ENCODE results near the gene DSG3.

Gene DSG3

DNA sequence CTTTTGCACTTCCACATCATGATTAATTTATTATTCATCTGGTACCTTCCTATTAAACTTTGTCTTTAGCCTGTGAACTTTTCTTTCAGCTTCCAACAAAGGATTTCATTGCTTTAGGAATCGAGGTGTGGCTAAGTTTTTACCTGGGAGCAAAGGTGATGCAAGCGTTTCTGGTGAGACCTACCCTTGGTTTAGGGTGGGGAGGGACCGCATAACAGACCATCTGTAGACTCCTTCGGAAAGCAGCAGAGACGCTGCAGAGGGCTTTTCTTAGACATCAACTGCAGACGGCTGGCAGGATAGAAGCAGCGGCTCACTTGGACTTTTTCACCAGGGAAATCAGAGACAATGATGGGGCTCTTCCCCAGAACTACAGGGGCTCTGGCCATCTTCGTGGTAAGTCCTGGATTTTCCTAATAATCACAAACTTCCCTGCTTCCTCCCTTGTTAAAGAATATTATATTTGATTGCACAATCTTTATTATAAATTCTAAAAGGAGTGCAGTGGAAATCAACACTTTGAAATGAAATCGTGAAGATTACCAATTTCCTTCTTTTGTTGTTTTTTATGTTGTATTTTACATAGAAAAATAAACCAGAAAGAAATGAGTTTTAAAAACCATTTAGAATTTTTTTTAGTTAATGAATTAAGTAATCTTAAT is at the start of gene DSG3:
DSG3 (plus strand) TSS at position 212 of the 662 bp plus-strand sequence; CDS start at position 349, 137 bp downstream.
- Histone ChIP-seq H3K27me3 (ENCODE audit: control insufficient read depth, insufficient read depth, low read length) (no peaks in the 10 kb centered on the region), H3K4me1 (ENCODE audit: control insufficient read depth, insufficient read depth, low read length) (no peaks in the 10 kb centered on the region), H3K9ac (ENCODE audit: low read depth, low read length) (no peak within 1 kb of the TSS), H3K4me3 (ENCODE audit: low read depth, low read length) (no peak within 1 kb of the TSS), H3K36me3 (ENCODE audit: control insufficient read depth, insufficient read depth, low read length) (no peaks in the 10 kb centered on the region), H3K9me3 (ENCODE audit: control insufficient read depth, insufficient read depth, low read length) (no peaks in the 10 kb centered on the region), H3K27ac (ENCODE audit: low read depth, low read length) (no peak within 1 kb of the TSS)

DNA sequence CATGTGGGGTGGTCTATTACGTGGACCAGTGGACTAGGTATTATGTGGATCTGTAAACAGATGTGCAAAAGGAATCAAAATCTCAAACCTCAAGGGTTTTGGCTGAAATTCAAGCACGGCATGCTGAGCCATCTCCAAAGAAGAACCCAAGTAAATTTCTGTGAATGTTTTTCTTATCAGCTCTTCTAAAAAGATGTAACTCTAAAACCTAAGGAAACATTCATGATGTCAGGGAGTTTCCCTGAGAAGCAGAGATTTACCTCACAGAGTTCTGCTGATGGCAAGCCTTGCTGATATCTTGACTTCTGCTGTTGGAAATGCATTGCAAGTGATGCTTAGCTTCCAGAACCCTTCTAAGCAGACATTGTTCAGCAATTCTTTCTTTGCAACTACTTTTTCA is 49.4 kb upstream of the DSG3 start:
- H3K9ac ChIP-seq (ENCODE audit: low read depth, low read length): no peak overlapping the region
- H3K27ac ChIP-seq (ENCODE audit: low read depth, low read length): no peak overlapping the region
- no peak overlapping the region for H3K4me3 ChIP-seq (ENCODE audit: low read depth, low read length)

DNA sequence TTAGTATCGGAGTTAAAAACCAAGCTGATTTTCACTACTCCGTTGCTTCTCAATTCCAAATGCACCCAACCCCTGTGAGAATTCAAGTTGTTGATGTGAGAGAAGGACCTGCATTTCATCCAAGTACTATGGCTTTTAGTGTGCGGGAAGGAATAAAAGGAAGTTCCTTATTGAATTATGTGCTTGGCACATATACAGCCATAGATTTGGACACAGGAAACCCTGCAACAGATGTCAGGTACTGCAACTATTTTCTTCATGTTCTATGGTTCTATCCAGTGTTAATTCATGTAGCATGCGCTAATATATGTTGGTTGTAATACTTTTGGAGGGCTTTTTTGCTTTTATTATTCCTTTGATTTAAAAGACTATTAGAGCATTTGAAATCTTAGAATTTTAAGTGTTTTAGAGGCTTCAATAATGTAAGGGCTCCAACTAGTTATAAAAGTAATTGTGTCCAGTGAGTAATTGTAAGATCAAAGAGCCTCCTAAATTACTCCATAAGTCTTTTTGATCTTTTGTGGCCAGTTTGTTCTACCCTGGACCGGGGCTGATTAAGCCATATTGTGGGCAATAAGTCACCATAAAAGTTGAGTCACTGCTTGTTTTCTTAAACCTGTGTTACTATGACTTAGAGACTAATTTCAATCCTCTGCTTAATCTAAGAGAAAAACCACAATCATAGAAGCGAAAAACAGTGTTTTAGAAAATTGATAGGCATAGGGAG is 48.1 kb upstream of the DSG3 start:
- no peak overlapping the region for H3K4me3 ChIP-seq (ENCODE audit: low read depth, low read length)
- no peak overlapping the region for H3K27ac ChIP-seq (ENCODE audit: low read depth, low read length)
- H3K36me3 ChIP-seq (ENCODE audit: control insufficient read depth, insufficient read depth, low read length): no peaks in the 10 kb centered on the region
- no peaks in the 10 kb centered on the region for H3K4me1 ChIP-seq (ENCODE audit: control insufficient read depth, insufficient read depth, low read length)
- H3K9me3 ChIP-seq (ENCODE audit: control insufficient read depth, insufficient read depth, low read length): no peaks in the 10 kb centered on the region
- H3K27me3 ChIP-seq (ENCODE audit: control insufficient read depth, insufficient read depth, low read length): no peaks in the 10 kb centered on the region
- H3K9ac ChIP-seq (ENCODE audit: low read depth, low read length): no peak overlapping the region

More for the DNA sequence above, 49.4 kb upstream of the DSG3 start:
- Histone ChIP-seq H3K36me3 (ENCODE audit: control insufficient read depth, insufficient read depth, low read length) (no peaks in the 10 kb centered on the region), H3K27me3 (ENCODE audit: control insufficient read depth, insufficient read depth, low read length) (no peaks in the 10 kb centered on the region), H3K9me3 (ENCODE audit: control insufficient read depth, insufficient read depth, low read length) (no peaks in the 10 kb centered on the region), H3K4me1 (ENCODE audit: control insufficient read depth, insufficient read depth, low read length) (no peaks in the 10 kb centered on the region)

GRCh38 chr18:31401156-31402025 is 46.1 kb upstream of the DSG3 start:
- Histone ChIP-seq H3K9me3 (ENCODE audit: control insufficient read depth, insufficient read depth, low read length) (no peaks in the 10 kb centered on the region), H3K36me3 (ENCODE audit: control insufficient read depth, insufficient read depth, low read length) (no peaks in the 10 kb centered on the region), H3K4me3 (ENCODE audit: low read depth, low read length) (no peak overlapping the region), H3K27ac (ENCODE audit: low read depth, low read length) (peak overlapping the region; percentile 0), H3K27me3 (ENCODE audit: control insufficient read depth, insufficient read depth, low read length) (no peaks in the 10 kb centered on the region), H3K9ac (ENCODE audit: low read depth, low read length) (no peak overlapping the region), H3K4me1 (ENCODE audit: control insufficient read depth, insufficient read depth, low read length) (no peaks in the 10 kb centered on the region)

DNA sequence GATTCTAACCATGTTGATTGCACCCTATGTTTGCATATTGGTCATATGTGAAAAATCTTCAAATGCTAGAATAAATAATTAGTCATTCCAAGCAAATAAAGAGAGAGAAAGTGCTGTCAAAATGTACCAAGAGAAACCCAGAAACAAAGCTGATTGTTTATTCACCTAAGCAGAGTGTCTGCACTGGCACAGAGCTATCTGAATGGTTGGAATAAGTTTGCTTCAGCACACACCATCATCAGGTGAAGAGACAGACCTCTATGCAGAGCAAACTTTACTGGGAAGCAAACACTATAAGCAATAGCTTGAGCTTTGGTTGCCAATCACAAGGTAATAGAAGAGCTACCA is 45.5 kb upstream of the DSG3 start:
- peak overlapping the region; percentile 0 for H3K27ac ChIP-seq (ENCODE audit: low read depth, low read length)
- no peak overlapping the region for H3K4me3 ChIP-seq (ENCODE audit: low read depth, low read length)
- no peaks in the 10 kb centered on the region for H3K9me3 ChIP-seq (ENCODE audit: control insufficient read depth, insufficient read depth, low read length)
- H3K36me3 ChIP-seq (ENCODE audit: control insufficient read depth, insufficient read depth, low read length): no peaks in the 10 kb centered on the region
- H3K9ac ChIP-seq (ENCODE audit: low read depth, low read length): no peak overlapping the region
- H3K27me3 ChIP-seq (ENCODE audit: control insufficient read depth, insufficient read depth, low read length): no peaks in the 10 kb centered on the region
- no peaks in the 10 kb centered on the region for H3K4me1 ChIP-seq (ENCODE audit: control insufficient read depth, insufficient read depth, low read length)

- Histone ChIP-seq H3K27ac (ENCODE audit: low read depth, low read length) (no peak overlapping the region), H3K4me3 (ENCODE audit: low read depth, low read length) (no peak overlapping the region), H3K9me3 (ENCODE audit: control insufficient read depth, insufficient read depth, low read length) (no peaks in the 10 kb centered on the region), H3K9ac (ENCODE audit: low read depth, low read length) (no peak overlapping the region), H3K36me3 (ENCODE audit: control insufficient read depth, insufficient read depth, low read length) (no peaks in the 10 kb centered on the region), H3K4me1 (ENCODE audit: control insufficient read depth, insufficient read depth, low read length) (no peaks in the 10 kb centered on the region), H3K27me3 (ENCODE audit: control insufficient read depth, insufficient read depth, low read length) (no peaks in the 10 kb centered on the region)
Measured at GRCh38 chr18:31403409-31403808, 44.1 kb upstream of the DSG3 start.

DNA sequence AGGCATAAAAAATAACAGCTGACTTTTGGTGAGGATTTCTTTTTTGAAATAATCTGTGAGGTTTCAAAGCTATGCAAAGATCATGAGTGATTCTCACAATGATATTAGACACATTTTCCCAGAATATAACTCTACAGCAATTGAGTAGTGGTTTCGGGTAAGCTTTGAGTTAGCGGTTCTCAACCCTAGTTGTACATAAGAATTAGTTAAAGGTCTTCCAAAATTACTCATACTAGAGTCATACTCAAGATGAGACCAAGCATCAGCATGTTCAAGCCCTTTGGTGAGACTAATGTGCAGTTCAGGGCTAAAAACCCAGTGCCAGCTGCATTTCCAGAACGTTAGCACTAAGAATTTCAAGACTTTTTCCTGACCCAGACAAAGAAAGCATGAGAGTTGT is 39.9 kb upstream of the DSG3 start:
- Histone ChIP-seq H3K27ac (ENCODE audit: low read depth, low read length) (no peak overlapping the region), H3K4me1 (ENCODE audit: control insufficient read depth, insufficient read depth, low read length) (no peaks in the 10 kb centered on the region)

GRCh38 chr18:31409276-31409675 is 38.3 kb upstream of the DSG3 start:
- no peak overlapping the region for H3K9ac ChIP-seq (ENCODE audit: low read depth, low read length)
- no peaks in the 10 kb centered on the region for H3K9me3 ChIP-seq (ENCODE audit: control insufficient read depth, insufficient read depth, low read length)
- no peaks in the 10 kb centered on the region for H3K36me3 ChIP-seq (ENCODE audit: control insufficient read depth, insufficient read depth, low read length)
- no peak overlapping the region for H3K4me3 ChIP-seq (ENCODE audit: low read depth, low read length)
- H3K4me1 ChIP-seq (ENCODE audit: control insufficient read depth, insufficient read depth, low read length): no peaks in the 10 kb centered on the region
- no peak overlapping the region for H3K27ac ChIP-seq (ENCODE audit: low read depth, low read length)
- no peaks in the 10 kb centered on the region for H3K27me3 ChIP-seq (ENCODE audit: control insufficient read depth, insufficient read depth, low read length)

More for the DNA sequence above, 39.9 kb upstream of the DSG3 start:
- Histone ChIP-seq H3K9me3 (ENCODE audit: control insufficient read depth, insufficient read depth, low read length) (no peaks in the 10 kb centered on the region), H3K36me3 (ENCODE audit: control insufficient read depth, insufficient read depth, low read length) (no peaks in the 10 kb centered on the region), H3K27me3 (ENCODE audit: control insufficient read depth, insufficient read depth, low read length) (no peaks in the 10 kb centered on the region), H3K9ac (ENCODE audit: low read depth, low read length) (no peak overlapping the region), H3K4me3 (ENCODE audit: low read depth, low read length) (no peak overlapping the region)

- Histone ChIP-seq H3K9me3 (ENCODE audit: control insufficient read depth, insufficient read depth, low read length) (no peaks in the 10 kb centered on the region), H3K27me3 (ENCODE audit: control insufficient read depth, insufficient read depth, low read length) (no peaks in the 10 kb centered on the region), H3K27ac (ENCODE audit: low read depth, low read length) (no peak overlapping the region), H3K9ac (ENCODE audit: low read depth, low read length) (no peak overlapping the region), H3K4me1 (ENCODE audit: control insufficient read depth, insufficient read depth, low read length) (no peaks in the 10 kb centered on the region), H3K36me3 (ENCODE audit: control insufficient read depth, insufficient read depth, low read length) (no peaks in the 10 kb centered on the region), H3K4me3 (ENCODE audit: low read depth, low read length) (no peak overlapping the region)
Measured at GRCh38 chr18:31410716-31411483, 36.6 kb upstream of the DSG3 start.

DNA sequence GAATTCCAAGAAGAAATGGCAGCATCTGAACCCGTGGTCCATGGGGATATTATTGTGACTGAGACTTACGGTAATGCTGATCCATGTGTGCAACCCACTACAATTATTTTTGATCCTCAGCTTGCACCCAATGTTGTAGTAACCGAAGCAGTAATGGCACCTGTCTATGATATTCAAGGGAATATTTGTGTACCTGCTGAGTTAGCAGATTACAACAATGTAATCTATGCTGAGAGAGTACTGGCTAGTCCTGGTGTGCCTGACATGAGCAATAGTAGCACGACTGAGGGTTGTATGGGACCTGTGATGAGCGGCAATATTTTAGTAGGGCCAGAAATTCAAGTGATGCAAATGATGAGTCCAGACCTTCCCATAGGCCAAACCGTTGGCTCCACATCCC is 34.4 kb upstream of the DSG3 start:
- H3K9me3 ChIP-seq (ENCODE audit: control insufficient read depth, insufficient read depth, low read length): no peaks in the 10 kb centered on the region
- no peak overlapping the region for H3K9ac ChIP-seq (ENCODE audit: low read depth, low read length)
- no peak overlapping the region for H3K4me3 ChIP-seq (ENCODE audit: low read depth, low read length)
- H3K36me3 ChIP-seq (ENCODE audit: control insufficient read depth, insufficient read depth, low read length): no peaks in the 10 kb centered on the region
- no peak overlapping the region for H3K27ac ChIP-seq (ENCODE audit: low read depth, low read length)
- no peaks in the 10 kb centered on the region for H3K27me3 ChIP-seq (ENCODE audit: control insufficient read depth, insufficient read depth, low read length)
- no peaks in the 10 kb centered on the region for H3K4me1 ChIP-seq (ENCODE audit: control insufficient read depth, insufficient read depth, low read length)
